H54 (cell line): ENCODE data around the gene NAA10.
"Not testable (repeated sequence)": the region's sequence is repeated elsewhere in the genome, so short reads cannot be mapped to it uniquely, and the experiment has no call there.

Experiments
- DNase-seq: peaks from one replicate; pipeline ENCODE4 v3.0.0; 2011; ENCODE audit warnings: low spot score, mixed read lengths; ENCODE audit not compliant: insufficient read length
- FAIRE-seq: peaks from 3 replicates; lab custom pipeline; 2011; peaks lifted over from hg19 to GRCh38; lab: Jason Lieb, UNC
- POLR2A ChIP-seq: IDR thresholded peaks from 2 replicates; pipeline ENCODE4 v1.6.1; 2011; ENCODE audit warnings: low read depth, mild to moderate bottlenecking, low read length

The NAA10 gene

DNA sequence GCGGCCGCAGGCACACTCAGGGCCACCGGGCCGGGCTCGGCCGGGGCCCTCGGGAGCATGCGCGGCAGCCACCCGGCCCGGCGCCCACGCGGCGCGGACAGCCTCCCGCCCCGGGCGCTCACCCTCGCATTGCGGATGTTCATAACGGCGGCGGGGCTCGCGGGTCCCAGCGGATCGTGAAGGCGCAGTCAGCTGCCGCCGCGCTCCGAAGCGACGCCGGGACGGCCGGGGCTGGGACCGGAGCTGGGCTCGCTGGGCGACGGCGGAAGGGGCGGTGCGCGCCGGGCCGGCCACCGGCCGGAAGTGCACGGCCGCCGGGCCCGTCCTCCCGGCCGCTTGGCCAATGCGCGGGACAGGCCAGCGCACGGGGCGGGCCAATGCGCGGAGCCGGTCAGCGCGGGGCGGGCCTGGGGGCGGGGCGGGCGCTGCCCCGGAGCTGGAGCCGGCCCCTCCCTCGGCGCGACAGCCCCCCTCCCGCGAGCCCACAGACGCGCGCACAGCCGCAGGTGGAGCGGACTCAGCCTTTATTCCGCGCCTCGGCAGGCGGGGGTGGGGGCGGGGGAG is at the start of gene NAA10:
TSS of gene NAA10 (minus strand) at position 276 of the 564 bp plus-strand sequence. CDS start at position 143, 133 bp downstream.
- no peak for FAIRE-seq
- TF ChIP-seq POLR2A = peak; percentile 64; the same call in 1 of the 2 replicates
- DNase-seq = peak; percentile 91

DNA sequence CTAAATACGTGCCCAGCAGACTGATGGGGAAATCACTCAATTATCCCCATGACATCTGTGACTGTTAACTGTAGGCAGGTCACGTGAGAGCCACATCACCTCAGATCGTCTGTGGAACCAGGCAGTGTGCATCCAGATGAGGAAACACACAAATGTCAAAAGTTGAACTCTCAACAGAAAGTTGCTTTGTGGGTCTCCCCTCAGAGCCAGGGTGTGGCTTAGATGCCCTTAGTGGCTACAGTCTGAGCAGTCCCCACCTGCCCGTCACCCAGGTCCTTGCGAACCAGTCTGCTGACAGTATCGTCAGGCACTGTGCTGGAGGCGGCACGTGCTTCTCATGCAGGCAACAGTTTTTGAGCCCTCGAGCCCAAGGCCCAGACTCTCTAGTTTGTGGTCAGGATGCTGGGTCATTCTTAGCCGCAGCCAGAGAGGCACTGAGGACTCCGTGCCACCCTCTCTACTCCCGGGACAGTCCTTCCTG is 48.5 kb upstream of the NAA10 start:
- DNase-seq = no peak
- FAIRE-seq = no peak
- no peak for TF ChIP-seq POLR2A

DNA sequence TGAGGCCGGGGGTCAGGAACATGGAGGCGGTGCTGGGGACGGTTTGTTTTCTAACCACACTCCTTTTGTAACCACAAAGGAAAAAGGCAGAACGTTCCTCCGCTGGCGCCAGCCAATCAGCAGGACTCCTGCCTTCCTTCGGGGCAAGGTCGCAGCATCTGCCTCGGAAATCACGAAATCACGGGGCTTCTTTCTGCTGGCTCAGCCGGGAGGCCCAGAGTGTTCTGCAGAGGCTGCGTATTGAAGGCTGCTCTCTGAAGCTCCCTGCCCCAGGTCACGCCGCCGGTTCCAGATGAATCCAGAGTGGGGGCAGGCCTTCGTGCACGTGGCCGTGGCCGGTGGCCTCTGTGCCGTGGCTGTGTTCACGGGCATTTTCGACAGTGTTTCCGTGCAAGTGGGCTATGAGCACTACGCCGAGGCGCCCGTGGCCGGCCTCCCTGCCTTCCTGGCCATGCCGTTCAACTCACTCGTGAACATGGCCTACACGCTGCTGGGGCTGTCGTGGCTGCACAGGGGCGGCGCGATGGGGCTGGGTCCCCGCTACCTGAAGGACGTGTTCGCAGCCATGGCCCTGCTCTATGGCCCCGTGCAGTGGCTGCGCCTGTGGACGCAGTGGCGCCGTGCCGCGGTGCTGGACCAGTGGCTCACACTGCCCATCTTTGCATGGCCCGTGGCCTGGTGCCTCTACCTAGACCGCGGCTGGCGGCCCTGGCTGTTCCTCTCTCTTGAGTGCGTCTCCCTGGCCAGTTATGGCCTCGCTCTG is 47.1 kb upstream of the NAA10 start:
- FAIRE-seq (no peak), DNase-seq (no peak)
- TF ChIP-seq POLR2A = no peak

DNA sequence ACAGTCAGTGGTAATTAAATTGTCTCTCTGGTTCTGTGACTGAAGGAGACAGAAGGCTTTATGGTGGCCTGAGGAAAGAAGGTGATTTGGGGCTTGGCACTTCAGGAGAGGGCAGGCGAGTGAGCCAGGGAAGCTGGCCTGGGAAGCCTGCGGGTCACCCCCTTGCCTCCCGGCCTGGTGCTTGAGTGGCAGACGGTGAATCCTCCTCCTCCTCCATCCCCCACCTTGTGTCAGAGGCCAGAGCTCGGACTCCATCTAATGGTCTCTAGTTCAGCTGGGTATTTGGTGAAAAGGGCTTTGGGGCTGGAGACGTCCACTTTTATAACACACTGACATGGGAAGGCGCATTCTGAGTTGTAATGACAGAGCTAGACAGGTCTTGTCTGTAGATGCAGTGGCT is 46.4 kb upstream of the NAA10 start:
- DNase-seq (no peak), FAIRE-seq (no peak)
- no peak for TF ChIP-seq POLR2A

DNA sequence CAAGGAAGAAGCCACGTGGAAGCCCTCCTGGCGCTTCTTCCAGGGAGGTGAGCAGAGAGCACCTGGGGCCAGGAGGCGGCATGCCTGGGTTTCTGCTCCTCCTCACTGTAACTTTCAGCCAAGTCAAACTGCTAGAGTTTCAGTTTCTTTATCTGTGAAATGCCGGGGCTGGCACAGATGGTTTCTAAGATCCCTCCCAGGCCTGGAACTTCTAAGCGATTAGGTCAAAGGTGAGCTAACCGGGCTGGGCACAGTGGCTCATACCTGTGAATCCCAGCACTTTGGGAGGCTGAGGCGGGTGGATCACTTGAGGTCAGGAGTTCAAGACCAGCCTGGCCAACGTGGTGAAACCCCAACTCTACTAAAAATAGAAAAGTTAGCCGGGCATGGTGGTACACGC is 45.6 kb upstream of the NAA10 start:
- not testable (repeated sequence) for FAIRE-seq, DNase-seq

DNA sequence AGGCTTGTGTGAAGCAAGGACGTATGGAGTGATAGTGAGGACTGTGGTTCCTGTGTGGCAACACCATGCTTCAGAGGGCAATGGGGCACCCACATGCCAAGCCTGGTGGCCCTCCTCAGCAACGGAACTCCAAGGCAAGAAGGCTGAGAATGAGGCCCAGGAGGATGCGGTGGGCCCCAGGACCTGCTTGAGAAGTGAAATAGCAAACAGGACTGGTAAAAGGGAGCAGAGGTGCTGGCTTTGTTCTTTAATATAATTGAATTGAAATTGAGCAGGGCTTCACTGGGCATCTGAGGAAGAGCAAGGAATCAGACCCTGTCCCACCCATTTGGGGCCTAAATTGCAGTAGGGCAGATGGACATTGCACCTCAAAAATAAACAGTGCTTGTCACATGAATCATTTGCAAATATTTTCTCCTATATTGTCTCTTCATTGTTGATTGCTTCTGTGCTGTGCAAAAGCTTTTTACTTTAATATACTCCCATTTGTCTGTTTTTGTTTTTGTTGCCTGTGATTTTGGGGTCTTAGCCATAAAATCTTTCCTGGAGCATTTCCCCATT is 40.0 kb upstream of the NAA10 start:
- no peak for TF ChIP-seq POLR2A
- FAIRE-seq = no peak
- DNase-seq = no peak

DNA sequence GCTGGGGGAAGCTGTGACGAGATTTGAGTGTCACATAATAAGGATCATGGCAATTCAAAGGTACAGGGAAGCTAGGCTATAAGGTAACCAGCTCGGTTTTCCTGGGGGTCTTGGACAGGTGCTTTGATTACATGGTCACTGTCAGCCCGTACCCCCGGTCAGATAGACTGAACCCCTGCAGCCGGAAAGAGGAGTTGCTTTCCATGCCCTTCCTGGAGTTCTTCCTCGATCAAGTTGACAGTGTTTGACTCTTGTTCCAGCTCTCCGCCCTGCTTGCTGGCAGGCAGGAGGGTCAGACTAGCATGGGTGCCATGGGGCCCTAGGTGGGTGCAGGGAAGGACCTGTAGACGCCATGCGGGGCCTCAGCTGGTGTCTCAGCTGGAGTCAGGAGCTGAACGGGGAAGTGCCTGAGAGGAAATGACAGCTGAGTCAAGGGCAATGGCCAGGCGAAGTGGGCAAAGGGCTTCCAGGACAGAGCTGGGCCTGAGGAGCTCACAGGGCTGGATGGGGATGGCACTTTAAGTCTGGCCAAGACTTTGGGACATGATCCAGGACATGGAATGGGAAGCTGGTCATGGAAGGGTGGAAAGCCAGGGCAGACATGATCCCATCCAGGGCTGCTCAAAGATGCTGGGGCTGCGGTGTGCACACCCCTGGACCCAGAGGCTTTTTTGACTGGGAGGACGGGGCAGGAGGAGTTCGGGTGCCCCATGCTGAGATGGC is 39.3 kb upstream of the NAA10 start:
- FAIRE-seq = no peak
- DNase-seq = no peak
- no peak for TF ChIP-seq POLR2A

DNA sequence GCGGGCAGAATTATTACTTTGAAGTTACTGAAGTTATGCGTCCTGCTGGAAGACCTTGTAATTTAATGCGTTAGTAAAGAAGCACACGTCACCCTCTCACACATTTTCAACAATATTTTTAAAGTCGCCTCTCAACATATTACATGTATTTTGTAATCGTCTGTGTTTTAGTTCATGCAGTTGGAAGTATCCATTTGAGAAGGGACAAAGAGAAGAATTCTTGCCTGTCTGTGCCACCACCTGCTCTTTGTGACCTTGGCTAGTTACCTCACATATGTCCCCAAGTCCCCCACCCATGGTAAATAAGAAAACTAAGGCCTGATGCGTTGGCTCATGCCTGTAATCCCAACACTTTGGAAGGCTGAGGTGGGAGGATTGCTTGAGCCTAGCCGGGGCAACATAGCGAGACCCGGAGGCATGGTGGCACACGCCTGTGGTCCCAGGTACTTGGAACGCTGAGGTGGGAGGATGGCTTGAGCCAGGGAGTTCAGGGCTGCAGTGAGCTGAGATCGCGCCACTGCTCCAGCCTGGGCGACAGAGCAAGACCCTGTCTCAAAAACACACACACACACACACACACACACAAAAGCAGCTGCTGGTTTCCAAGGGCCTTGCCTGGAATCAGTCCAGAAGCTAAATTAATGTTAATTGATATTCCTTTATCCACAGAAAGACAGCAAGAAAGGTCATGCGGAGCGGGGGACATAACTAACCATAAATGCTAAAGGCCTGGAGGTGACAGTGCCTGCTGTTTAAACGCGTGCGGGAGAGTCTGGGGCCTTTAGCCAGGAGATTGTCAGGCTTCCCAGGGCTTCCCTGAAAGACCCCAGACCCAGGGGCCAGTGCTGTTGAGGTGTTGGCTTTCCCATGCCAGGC is 38.5 kb upstream of the NAA10 start:
- DNase-seq = no peak
- no peak for FAIRE-seq
- no peak for TF ChIP-seq POLR2A

DNA sequence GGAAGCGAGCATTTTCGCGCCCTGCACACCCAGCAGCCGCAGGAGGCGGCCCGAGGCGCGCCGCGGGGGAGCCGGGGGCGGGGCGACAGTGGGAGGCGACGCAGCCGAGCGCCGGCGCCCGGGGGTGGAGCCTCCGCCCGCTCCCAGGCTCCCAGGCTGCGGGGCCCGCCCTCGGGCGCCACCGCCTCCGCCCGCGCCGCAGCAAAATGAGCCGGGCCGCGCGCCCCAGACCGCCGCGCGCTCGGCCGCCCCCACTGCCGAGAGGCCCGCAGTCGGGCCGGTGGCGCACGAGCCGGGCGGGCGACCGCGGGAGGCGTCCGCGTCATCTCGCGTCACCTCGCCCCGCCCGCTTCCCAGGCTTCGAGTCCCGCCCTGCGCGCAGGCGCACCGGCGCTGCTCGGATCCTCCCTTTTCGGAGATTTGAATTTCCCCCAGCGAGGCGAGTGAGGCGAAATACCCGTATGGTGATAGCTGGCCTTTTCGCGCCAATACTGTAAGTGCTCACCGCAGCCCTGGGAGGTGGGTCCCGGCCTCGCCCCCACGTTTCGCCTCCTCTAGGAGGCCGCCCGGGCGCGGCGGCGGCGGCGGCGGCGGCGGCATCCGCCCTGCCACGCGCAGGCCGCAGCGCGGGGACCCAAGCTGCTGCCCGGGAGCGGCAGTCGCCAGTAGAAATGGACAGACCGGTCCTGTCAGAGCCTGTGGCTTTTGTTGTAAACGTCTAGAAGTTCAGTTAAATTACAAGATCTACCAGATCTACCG is 37.7 kb upstream of the NAA10 start, which contains the start of gene TMEM187:
TSS of gene TMEM187 (plus strand) at position 387 of the 759 bp plus-strand sequence. CDS start 9,309 bp downstream, outside the sequence.
- DNase-seq (peak; percentile 86), FAIRE-seq (no peak)
- TF ChIP-seq POLR2A = peak; percentile 39; the same call in 1 of the 2 replicates

DNA sequence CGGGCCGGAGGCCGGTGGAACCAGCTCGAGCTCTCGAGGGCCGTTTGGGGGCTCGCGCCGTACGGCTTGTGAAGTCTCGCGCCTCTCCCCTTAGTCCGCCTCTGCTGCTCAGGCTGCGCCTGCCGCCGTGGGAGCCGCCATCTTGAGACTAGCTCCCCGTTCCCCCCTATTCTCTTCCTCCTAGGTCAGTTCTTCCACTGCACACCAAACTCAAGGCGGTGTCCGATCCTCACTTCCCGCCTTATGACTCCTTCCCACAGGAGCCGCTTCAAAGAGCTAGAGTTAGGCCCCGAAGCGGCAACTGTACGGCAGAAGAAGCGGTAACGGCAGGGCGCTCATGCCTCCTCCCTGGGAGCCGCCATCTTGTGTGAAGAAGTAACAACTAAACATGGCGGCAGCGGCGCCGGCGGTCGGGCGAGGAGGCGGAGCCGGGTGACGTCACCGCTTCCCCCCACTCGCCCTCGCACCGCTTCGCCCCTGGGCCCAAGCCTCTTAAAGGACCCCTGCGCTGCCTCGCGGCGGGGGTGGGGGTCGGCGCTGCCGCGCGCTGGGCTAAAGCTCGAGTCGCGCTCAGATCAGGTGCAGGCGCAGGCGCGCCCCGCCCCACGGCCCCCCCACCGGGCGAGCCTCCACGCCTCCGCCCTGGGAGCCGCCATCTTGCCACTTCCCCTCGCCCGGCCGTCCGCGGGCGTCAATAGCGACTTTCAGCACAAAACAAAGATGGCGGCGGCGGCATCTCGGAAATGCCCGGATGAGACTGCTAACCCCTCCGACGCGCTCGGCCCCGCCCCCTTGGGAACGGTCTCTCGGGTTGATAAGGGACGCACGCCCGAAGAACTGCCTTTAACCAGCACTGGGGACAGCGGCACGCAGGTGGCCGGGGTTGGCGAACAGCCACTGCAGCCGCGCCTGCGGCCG is 36.9 kb upstream of the NAA10 start, which contains the start of gene HCFC1:
TSS of gene HCFC1 (minus strand) at position 369 of the 918 bp plus-strand sequence. CDS start 978 bp downstream, outside the sequence.
- peak; percentile 41 for TF ChIP-seq POLR2A
- FAIRE-seq (no peak), DNase-seq (peak; percentile 67)

DNA sequence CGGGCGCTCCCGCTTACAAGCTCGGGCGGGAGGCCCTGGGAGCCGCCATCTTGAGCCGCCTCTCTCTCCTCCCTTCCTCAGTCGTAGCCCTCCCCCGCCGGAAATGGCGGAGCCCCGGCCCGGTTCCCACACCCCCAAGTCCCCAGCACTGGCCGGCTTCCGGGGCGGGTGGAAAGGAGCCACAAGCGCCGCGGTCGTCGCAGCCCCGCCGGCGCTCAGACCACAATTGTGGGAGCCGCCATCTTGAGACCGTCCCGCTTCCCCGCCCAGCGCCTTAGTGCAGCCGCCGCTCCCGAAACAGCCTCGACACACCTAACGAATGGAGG is 36.2 kb upstream of the NAA10 start:
- TF ChIP-seq POLR2A = peak; percentile 33; the same call in 1 of the 2 replicates
- DNase-seq = peak; percentile 76
- no peak for FAIRE-seq
